COLO829 (cell line): ENCODE results near the gene DNAJC21.
"Not testable (repeated sequence)": the region's sequence is repeated elsewhere in the genome, so short reads cannot be mapped to it uniquely, and the experiment has no call there.

Experiments used
- DNase-seq: peaks from one replicate; pipeline ENCODE4 v3.0.0; 2012; ENCODE audit warnings: low spot score

DNAJC21 gene

DNA sequence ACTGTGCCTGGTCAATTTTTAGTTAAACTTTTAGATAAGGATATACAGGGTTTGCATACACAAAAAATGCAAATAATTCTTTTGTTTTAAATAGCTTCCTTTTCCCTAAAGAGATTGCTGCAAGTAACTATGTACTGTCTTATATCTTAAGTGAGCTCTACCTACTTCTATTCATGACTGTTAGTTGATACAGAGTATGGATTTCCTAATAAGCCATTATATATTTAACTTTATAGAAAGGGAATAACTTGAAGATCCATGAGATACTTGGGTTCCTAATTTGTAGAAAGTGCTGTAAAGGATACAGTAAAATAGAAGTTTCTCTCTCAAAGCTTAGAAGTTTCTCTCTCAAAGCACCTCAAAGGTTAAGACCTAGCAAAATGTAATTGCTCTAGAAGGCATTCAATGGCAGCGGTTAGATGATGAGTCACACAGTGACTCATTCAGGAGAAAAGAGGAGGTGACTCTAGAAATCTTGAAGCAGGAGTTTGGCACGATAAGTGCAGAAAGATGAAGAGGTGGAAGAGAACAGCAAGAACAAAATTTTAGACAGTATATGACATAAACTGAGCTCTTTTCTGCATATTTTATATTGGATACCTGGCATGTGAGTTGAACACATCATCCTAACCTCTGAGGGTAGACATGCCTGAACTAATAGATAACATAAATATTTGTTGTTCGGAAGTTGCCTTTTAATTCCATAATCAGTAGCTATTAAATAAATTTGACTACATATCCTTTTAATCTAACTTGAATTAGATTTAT, 5.5 kb upstream of the DNAJC21 start:
- peak; percentile 41 for DNase-seq

DNA sequence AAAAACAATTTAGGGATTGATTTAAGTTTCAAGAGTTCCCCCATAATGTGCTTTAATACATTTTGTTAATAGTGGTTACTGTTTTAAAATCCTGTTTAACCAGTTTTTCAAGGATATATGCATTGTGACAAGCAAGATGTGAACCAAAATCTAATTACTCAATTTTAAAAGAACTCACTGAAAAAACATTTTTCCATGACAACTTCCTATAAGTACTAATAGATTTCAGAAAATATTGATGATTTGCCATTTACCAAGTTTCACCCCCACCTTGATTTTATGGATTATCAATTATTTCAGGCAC, 4.9 kb upstream of the DNAJC21 start:
- no peak for DNase-seq

DNA sequence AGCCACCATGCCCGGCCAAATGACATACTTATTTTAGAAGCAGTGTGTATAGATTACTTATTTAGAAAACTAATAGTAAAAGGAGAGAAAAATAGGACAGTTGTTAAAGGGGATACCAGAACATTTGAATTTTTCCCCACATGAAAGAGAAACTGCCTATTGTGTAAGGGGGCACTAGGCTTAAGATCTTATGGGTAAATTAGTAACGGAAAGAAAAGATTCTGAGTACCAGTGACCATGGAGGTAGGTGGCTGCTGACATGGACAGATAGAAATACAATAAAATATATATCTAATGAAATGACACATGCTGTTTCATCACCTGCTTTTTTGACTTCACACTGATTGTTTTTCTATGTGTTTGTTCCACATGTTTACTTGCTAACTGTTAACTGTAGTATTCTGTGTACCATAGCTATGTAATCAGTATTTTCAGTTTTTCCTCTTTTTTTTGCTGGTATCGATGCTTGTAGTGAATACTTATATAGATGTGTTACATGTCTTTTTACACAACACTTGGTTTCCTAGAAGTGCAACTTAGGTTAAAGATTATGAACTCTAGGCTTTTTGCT, 3.0 kb upstream of the DNAJC21 start:
- DNase-seq: no peak

DNA sequence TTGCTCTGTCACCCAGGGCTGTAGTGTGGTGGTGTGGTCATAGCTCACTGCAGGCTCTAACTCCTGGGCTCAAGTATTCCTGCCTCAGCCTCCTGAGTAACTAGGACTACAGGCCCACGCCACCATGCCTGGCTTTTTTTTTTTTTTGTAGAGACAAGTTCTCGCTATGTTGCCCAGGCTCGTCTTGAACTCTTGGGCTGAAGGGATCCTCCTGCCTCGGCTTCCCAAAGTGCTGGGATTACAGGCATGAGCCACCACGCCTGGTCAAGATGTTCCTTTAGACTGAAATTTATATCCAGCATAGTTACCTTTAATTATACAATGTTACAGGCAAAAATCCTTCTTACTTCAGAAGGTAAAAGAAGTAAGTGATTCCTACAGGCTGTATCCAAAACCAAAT, 1.6 kb upstream of the DNAJC21 start:
- no peak for DNase-seq

DNA sequence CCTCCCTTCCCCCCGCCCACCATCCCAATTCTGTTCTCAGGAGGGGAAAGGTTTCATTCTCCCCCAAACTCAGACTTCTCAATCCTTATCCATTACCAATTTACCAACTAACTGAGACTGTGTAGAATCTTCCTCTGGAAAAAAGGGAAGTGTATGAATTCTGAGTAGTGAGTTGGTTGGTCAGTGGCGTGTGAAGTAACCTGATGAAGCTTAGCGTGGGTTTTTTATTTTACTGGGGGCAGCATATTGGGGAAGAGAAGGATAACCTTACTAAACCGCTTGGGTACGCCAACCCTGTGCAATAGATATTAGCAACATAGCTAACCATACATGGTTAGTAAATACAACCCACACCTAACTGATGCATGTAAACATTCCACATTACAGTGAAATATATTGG, 1.1 kb upstream of the DNAJC21 start:
- no peak for DNase-seq

DNA sequence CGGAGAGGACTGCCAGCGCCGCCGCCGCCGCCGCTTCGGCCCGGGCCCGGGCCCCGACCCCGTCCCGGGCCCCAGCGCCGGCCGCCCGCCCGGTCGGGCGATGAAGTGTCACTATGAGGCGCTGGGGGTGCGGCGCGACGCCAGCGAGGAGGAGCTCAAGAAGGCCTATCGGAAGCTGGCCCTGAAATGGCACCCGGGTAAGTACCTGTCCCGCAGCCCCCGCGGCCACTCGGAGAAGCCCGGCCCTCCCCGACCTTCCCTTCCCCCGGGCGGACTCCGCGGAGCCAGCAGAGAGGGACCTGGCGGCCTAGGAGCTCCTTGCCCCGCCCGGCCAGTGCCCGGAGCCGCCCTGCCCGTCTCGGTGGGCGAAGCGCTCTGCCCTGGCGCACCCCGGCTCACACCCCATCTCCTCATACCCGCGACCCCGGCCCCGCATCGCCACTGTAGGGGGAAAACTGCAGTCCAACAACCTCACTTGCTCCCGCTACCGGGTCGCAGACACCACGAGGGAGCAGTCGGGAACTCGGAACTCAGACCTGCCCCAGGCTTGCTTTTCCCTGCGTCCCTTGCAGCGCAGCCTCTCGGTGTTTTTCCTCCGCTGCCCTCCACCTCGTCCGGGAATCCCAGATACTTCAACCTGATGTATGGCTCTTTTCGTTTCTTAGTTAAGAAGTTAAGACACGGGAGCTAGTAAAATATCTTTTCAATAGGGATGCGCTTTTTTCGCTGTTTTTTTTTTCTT, 532 bp downstream of the DNAJC21 start:
- peak; percentile 22 for DNase-seq

DNA sequence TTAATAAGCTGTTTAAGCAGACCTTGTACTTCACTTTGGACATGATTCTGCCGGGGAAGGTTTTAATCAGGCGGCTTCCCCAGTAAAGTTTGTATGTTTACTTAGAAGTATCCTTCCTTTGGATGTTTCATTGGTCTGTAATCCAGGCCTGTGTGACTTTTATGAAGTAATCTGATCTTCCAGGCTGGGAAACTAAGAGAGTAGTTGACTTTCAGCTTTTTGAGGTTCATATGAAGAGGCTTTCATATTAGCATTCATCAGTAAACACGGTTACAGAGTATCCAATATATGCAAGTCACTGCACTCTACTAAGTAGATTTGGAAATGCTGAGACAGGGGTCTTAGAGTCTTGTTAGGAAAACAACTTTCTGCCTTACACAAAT, 1.1 kb downstream of the DNAJC21 start:
- no peak for DNase-seq

DNA sequence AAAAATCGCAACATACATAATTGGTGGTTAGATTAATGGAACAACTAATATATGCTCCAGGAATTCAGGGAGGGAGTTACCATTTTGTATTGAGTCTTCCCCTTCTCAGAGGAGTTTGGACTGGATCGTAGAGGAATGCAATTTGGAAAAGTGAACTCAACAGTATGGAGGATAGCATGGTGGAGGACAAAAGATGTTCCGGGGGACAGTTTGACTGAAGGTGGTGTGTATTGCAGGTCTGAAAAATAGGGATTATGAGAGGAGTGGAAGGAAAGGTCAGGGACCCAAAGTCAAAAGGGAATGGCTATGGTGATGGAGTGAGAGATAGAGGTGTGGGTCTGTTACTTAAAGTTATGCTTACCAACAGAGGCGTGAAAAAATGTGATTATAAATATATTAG, 1.5 kb downstream of the DNAJC21 start:
- no peak for DNase-seq

DNA sequence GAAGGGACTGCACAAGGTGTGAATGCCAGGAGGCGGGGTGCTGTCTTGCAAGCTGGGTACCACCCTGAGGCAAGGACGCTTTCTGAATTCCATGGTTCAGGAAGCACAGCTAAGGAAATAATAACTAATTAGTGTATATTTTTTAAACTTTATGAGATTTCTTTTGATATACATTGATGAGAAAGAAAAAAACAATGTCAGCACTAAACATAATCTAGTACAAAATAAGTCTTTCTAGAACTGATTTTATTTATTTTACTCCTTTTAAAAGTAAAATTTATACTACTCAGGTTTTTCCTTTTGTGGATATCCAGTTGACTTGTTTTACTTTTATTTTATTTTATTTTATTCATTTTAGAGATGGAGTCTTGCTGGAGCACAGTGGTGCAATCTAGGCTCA, 3.6 kb downstream of the DNAJC21 start:
- DNase-seq: no peak

DNA sequence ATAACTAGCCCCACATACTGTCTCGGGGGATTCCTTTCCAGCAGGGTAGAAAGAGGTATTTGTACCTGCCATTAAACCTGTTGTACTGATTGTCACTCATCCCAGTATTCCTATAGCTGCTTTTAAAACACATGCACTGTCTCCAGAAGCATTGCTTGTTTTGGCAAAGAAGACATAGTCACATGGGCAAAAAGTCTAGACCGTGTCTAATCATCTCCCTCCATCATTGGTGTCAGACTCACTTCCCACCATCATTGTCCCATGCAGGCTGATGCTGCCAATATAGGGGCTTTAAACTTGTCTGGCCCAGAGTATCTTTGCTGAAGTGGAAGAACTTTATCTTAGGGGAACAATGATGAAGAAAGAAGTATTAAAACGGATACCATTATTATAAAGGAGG, 12.6 kb downstream of the DNAJC21 start:
- no peak for DNase-seq

DNA sequence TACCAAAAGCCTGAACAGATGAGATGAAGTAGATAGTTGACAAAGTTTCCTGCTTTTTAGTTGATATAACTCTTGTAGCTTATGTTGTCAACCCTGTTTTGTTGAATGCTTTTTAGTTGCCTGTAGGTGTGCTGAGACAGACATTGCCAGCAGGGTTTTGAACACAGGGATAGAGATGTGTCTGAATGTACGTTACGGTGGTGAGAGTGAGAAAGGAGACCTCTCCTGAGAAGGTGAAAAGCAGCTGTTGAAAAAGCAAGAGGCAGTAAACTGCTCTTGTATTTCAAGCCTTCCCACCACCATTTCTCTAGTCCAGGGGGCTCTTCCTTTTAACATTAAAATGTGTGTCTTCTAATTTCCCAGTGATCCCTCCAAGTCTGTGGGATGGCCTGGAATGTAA, 14.7 kb downstream of the DNAJC21 start:
- no peak for DNase-seq

DNA sequence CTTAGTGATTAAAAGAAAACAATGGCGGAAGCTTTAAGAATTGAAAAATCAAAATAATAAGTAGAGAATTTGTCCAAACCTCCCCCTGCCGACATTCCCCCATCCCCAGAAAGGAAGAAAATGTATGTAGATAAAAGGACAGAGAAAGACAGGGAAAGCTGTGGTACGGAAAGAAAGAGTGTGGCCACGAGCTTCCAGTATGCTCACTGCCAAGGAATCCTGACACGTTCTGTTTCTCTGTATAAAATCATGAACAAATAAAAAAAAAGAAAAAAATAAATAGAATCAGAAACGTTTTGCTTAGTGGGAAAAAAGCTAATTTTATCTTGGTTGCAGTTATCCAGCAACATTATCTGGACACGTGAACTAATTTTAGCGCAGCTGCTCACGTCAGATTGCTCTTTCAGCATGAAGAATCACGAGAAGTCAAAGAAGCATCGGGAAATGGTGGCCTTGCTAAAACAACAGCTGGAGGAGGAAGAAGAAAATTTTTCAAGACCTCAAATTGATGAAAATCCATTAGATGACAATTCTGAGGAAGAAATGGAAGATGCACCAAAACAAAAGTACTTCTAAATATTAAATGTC, 15.2 kb downstream of the DNAJC21 start:
- DNase-seq: no peak

DNA sequence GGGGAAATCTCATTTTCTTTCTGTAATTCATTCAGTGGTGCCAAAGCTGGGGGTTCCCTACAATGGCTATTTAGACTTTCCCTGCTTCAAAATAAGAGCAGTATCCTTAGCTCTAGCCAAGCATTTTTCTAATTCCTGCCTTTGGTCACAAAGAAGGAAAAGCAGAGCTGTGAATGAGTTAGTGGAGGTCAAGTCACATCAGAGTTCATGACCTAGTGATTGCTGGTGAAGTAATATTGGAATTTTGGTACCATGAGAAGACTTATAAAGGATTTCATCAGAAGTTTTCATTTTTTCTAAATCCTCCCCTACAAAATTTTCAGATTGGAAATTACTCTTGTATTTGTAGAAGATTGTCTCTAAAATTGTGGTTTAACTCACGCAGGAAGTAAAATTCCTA, 28.0 kb downstream of the DNAJC21 start:
- DNase-seq: no peak

DNA sequence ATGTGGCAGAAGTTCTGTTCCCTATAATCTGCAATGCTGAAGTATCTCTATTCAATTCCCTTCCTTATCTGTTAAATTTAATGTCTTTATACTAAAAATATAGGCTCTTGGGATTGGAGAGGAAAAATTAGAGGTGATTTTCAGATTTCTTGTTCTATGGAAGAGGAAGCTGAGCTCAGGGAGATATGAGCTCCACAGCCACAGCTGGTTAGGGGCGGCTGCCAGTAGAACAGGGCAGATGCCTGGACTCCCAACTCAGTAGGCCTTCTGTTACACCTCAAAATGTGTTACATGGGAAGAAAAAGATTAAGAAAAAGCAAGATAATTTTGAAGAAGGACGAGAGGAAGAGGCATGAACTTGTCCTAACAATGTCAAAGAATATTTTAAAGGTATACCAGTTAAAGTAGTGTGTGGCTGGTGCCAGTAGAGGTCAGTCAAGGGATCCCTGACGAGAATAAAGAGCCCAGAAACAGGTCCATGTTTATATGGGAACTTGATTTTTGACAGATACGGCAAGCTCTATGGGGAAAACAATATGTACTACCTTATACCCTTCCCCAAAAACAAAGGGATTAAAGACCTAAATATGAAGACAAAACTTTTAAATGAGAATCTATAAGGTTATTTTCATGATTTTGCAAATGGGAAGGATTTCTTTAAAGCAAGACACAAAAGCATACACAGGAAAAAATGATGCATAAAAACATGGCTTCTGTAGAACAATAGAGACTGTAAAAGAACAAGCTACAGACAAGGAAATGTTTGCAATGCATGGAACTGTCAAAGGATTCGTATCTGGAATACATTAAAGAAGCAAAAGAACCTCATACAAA, 28.7 kb downstream of the DNAJC21 start:
- DNase-seq: peak; percentile 21

DNA sequence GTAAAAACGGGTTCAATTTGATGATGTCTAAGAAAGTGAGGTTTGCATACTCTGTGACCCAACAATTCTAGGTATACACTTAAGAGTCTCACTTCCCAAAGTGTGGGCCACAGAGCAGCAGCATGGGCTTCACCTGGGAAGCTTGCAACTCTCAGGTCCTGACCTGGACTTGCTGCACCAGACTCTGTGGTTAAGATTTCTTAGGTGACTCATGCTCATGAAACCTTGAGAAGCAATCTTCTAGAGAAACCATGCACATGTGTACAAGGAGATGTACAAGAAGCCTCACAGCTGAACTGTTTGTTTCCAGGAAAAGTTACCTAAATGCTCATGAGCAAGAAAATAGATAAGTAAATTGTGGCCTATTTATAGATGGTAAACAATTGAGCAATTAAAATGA, 30.0 kb downstream of the DNAJC21 start:
- DNase-seq: no peak

DNA sequence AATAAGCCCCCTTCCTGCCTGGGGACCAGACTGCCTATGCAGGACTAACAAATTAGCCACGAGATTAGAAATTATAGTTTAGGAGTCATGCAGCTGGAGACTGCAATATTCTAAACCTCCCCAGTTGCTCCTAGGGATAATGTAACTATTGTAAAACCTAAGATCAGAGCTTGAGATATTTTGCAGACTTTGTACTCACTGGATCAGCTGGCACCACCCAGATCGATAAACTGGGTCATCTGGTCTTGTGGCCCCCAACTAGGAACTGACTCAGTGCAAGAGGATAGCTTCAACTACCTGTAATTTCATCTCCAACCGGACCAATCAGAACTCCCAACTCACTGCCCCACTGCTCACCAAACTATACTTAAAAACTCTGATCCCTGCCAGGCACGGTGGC, 38.2 kb downstream of the DNAJC21 start:
- no peak for DNase-seq

DNA sequence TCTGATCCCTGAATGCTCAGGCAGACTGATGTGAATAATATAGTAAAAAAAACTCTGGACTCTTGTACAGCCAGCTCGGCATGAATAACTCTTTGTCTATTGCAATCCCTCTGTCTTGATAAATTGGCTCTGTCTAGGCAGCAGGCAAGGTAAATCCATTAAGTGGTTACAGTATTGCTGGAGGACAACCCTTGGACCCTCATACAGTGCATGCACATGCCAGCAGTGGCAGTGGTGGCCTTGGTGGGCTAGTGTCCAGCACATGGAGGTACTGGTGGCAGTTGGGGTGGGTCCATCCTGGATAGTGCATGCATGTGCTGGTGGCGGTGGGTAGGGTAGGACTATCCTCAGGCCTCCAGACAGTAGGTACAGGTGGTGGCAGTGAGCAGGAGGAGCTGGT, 38.9 kb downstream of the DNAJC21 start:
- no peak for DNase-seq

DNA sequence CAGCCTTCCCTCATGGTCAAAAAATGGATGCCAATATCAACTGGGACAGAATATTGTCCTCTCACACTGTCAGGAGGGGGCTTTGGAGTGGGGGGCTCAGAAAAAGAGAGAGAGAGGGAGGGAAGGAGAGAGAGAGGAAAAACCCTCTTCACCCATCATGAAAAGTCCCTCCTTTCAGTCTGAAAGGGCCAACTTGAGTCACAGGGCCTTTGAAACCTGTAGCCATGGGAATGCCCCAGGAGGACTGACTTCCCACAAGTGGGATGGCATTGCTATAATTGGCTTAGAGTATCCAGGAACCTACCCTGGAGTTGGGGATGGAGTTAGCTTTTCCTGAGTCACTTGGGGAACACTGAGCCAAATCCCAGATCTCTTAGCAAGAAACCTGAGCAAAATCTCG, 41.2 kb downstream of the DNAJC21 start:
- no peak for DNase-seq

DNA sequence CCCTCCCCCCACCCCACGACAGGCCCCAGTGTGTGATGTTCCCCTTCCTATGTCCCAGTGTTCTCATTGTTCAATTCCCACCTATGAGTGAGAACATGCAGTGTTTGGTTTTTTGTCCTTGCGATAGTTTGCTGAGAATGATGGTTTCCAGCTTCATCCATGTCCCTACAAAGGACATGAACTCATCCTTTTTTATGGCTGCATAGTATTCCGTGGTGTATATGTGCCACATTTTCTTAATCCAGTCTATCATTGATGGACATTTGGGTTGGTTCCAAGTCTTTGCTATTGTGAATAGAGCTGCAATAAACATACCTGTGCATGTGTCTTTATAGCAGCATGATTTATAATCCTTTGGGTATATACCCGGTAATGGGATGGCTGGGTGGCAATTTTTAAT, 42.3 kb downstream of the DNAJC21 start:
- not testable (repeated sequence) for DNase-seq

DNA sequence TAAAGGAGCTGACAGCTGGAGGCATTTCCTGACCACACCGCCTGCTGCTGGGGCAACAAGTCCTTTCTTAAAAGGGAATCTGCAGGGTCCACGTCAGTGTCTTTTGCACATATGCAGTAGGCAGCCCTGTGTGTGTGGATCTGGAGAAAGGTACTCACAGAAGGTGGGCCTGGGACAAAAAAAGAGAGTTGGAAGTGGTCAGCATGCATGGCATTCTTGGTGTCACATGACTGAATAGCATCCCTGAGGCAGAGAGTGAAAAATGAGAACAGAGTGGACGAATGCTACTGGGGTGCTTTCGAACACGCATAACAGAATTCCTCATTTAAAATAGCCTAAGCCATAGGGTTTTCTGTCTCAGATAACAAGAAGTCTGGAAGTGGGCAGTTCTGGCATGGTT, 47.0 kb downstream of the DNAJC21 start:
- DNase-seq: no peak

DNA sequence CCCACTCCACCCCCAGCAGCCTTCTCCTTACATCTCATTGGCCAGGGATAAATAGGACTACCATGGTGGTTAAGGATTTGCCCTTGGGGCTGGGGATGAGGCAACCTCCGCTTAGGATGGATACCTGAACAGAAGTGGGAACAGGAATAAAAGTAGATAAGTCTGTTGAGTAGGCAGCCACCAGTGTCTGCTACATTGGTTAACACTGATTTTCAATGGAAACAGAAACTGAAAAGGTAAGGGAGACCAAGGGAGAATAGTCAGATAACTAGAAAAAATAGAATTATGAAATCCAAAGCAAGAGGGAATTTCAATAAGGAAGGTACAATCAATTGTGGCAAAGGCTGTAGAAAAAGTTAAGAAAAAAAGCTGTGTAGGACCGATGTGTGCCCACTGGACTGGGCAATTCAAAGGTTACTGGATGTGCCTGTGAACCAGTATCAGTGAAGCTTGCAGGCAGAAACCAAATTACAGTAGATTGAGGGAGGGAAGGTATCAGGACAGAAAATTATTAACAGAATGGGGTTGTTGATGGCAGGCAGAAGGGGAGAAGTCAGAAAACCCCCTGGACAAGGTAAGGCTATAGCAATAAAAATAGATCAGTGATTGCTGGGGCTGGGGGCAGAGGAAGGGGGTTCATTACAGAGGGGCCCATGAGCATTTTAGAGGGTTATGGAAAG, 48.7 kb downstream of the DNAJC21 start:
- DNase-seq: no peak

DNA sequence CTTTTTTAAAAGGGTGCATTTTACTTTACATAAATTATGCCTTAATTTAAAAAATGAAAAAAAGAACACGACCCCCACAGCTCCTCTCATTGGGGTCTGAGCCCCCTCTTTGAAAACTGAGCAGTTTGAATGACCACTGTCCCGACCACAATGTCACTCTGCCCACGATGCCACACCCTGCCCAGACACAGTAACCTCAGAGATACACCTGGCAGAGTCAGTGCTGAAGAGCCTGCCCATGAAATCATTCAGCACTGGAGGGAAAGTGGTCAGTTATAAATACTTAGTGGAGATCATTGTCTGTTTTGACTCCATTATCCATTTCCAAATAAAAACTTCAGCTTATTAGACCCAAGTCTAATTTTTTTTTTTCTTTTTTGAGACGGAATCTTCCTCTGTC, 49.3 kb downstream of the DNAJC21 start:
- DNase-seq: no peak
